ENCODE measurements around the gene GABARAPL1. TPM values are rescaled to one million over a fixed set of nuclear protein-coding genes. Genes with fewer than 3 reads are reported as not detected.

GABARAPL1 gene
- 1 to 10 TPM; 5.5 to 6.3 TPM for total RNA-seq

- peak; percentile 71 for DNase-seq
- peak within 1 kb of the TSS; percentile 78 for H3K4me3 Mint-ChIP-seq
- peak within 1 kb of the TSS; percentile 96 for H3K27ac Mint-ChIP-seq
- H3K9me3 Mint-ChIP-seq, result no peaks in the 10 kb centered on the region
- H3K27me3 Mint-ChIP-seq, result peaks cover 8% of the 10 kb centered on the region
- ChIA-PET POLR2A (no interaction called here), CTCF (no interaction called here)
- no peaks in the 10 kb centered on the region for H3K36me3 Mint-ChIP-seq (ENCODE audit: low read depth)
- peaks cover 30% of the 10 kb centered on the region for H3K4me1 Mint-ChIP-seq
Observed at GRCh38 chr12:10212739-10213131, at the start of gene GABARAPL1. GABARAPL1 (plus strand) TSS chr12:10212877; CDS start chr12:10213130, 253 bp downstream.

GRCh38 chr12:10163084-10163483, 49.6 kb upstream of the GABARAPL1 start:
- ChIA-PET CTCF (no interaction called here), POLR2A (interaction anchor here (0.7 kb wide), 1 partner anchor 9 kb away, joined by 3 read pairs; the partner anchor contains the start of gene OLR1)
- Mint-ChIP-seq H3K9me3 (no peaks in the 10 kb centered on the region), H3K27ac (no peak overlapping the region), H3K4me3 (no peak overlapping the region), H3K27me3 (peaks cover 24% of the 10 kb centered on the region), H3K36me3 (ENCODE audit: low read depth) (no peaks in the 10 kb centered on the region), H3K4me1 (no peaks in the 10 kb centered on the region)
- DNase-seq, result no peak

- Mint-ChIP-seq H3K9me3 (no peaks in the 10 kb centered on the region), H3K4me1 (no peaks in the 10 kb centered on the region), H3K27me3 (peaks cover 11% of the 10 kb centered on the region), H3K27ac (no peak overlapping the region), H3K36me3 (ENCODE audit: low read depth) (no peaks in the 10 kb centered on the region), H3K4me3 (no peak overlapping the region)
- no peak for DNase-seq
- ChIA-PET POLR2A (no interaction called here), CTCF (no interaction called here)
Observed at GRCh38 chr12:10165421-10165820, 47.3 kb upstream of the GABARAPL1 start.

GRCh38 chr12:10167599-10167998, 45.1 kb upstream of the GABARAPL1 start:
- H3K36me3 Mint-ChIP-seq (ENCODE audit: low read depth), result no peaks in the 10 kb centered on the region
- H3K9me3 Mint-ChIP-seq, result no peaks in the 10 kb centered on the region
- H3K27ac Mint-ChIP-seq, result no peak overlapping the region
- H3K4me3 Mint-ChIP-seq, result no peak overlapping the region
- DNase-seq, result no peak
- H3K27me3 Mint-ChIP-seq, result peaks cover 17% of the 10 kb centered on the region
- CTCF ChIA-PET, result interaction anchor here (0.9 kb wide), 1 partner anchor 14 kb away, joined by 3 read pairs; no protein-coding TSS in a partner anchor
- H3K4me1 Mint-ChIP-seq, result no peaks in the 10 kb centered on the region
- POLR2A ChIA-PET, result no interaction called here

- Mint-ChIP-seq H3K9me3 (no peaks in the 10 kb centered on the region), H3K27me3 (peaks cover 19% of the 10 kb centered on the region), H3K4me3 (no peak overlapping the region), H3K27ac (no peak overlapping the region), H3K4me1 (no peaks in the 10 kb centered on the region), H3K36me3 (ENCODE audit: low read depth) (no peaks in the 10 kb centered on the region)
- POLR2A ChIA-PET, result no interaction called here
- DNase-seq, result no peak
- CTCF ChIA-PET, result no interaction called here
Observed at GRCh38 chr12:10169104-10169503, 43.6 kb upstream of the GABARAPL1 start.

- H3K4me1 Mint-ChIP-seq, result no peaks in the 10 kb centered on the region
- POLR2A ChIA-PET, result no interaction called here
- H3K4me3 Mint-ChIP-seq, result no peak overlapping the region
- CTCF ChIA-PET, result no interaction called here
- no peaks in the 10 kb centered on the region for H3K36me3 Mint-ChIP-seq (ENCODE audit: low read depth)
- peaks cover 27% of the 10 kb centered on the region for H3K27me3 Mint-ChIP-seq
- no peak overlapping the region for H3K27ac Mint-ChIP-seq
- H3K9me3 Mint-ChIP-seq, result no peaks in the 10 kb centered on the region
- no peak for DNase-seq
Observed at GRCh38 chr12:10170216-10170615, 42.5 kb upstream of the GABARAPL1 start.

GRCh38 chr12:10171973-10172728, 40.5 kb upstream of the GABARAPL1 start, which contains the start of gene OLR1:
OLR1 (minus strand) TSS chr12:10172132; CDS start chr12:10172077, 55 bp downstream.
- peaks cover 30% of the 10 kb centered on the region for H3K27me3 Mint-ChIP-seq
- no peaks in the 10 kb centered on the region for H3K9me3 Mint-ChIP-seq
- ChIA-PET POLR2A (interaction anchor here (0.6 kb wide), 2 partner anchors 9 to 104 kb away, joined by 3 read pairs; no protein-coding TSS in a partner anchor), CTCF (interaction anchor here (0.7 kb wide), 1 partner anchor 194 kb away, joined by 3 read pairs; no protein-coding TSS in a partner anchor)
- DNase-seq, result no peak
- no peaks in the 10 kb centered on the region for H3K36me3 Mint-ChIP-seq (ENCODE audit: low read depth)
- H3K27ac Mint-ChIP-seq, result no peak within 1 kb of the TSS
- no peaks in the 10 kb centered on the region for H3K4me1 Mint-ChIP-seq
- H3K4me3 Mint-ChIP-seq, result no peak within 1 kb of the TSS

- Mint-ChIP-seq H3K9me3 (no peaks in the 10 kb centered on the region), H3K27me3 (peaks cover 33% of the 10 kb centered on the region), H3K4me1 (no peaks in the 10 kb centered on the region), H3K27ac (no peak overlapping the region), H3K4me3 (no peak overlapping the region), H3K36me3 (ENCODE audit: low read depth) (no peaks in the 10 kb centered on the region)
- ChIA-PET CTCF (interaction anchor here (0.6 kb wide), 1 partner anchor 756 kb away, joined by 3 read pairs; no protein-coding TSS in a partner anchor), POLR2A (no interaction called here)
- no peak for DNase-seq
Observed at GRCh38 chr12:10174986-10175614, 37.6 kb upstream of the GABARAPL1 start.

- Mint-ChIP-seq H3K27me3 (peaks cover 36% of the 10 kb centered on the region), H3K9me3 (no peaks in the 10 kb centered on the region), H3K36me3 (ENCODE audit: low read depth) (no peaks in the 10 kb centered on the region), H3K4me1 (no peaks in the 10 kb centered on the region), H3K27ac (no peak overlapping the region), H3K4me3 (no peak overlapping the region)
- POLR2A ChIA-PET, result no interaction called here
- DNase-seq, result no peak
- CTCF ChIA-PET, result interaction anchor here (0.6 to 0.7 kb wide), 2 partner anchors 37 to 628 kb away, joined by 3 read pairs; no protein-coding TSS in a partner anchor
Observed at GRCh38 chr12:10175846-10176636, 36.6 kb upstream of the GABARAPL1 start.

GRCh38 chr12:10178821-10179220, 33.9 kb upstream of the GABARAPL1 start, which contains the start of gene TMEM52B:
TMEM52B (plus strand) TSS chr12:10179032; CDS start chr12:10179575, 543 bp downstream.
- peaks cover 32% of the 10 kb centered on the region for H3K27me3 Mint-ChIP-seq
- no peak within 1 kb of the TSS for H3K27ac Mint-ChIP-seq
- no peaks in the 10 kb centered on the region for H3K4me1 Mint-ChIP-seq
- no peaks in the 10 kb centered on the region for H3K9me3 Mint-ChIP-seq
- ChIA-PET CTCF (no interaction called here), POLR2A (no interaction called here)
- H3K4me3 Mint-ChIP-seq, result no peak within 1 kb of the TSS
- no peaks in the 10 kb centered on the region for H3K36me3 Mint-ChIP-seq (ENCODE audit: low read depth)
- no peak for DNase-seq

- CTCF ChIA-PET, result no interaction called here
- no peak overlapping the region for H3K4me3 Mint-ChIP-seq
- H3K4me1 Mint-ChIP-seq, result no peaks in the 10 kb centered on the region
- POLR2A ChIA-PET, result no interaction called here
- H3K27ac Mint-ChIP-seq, result no peak overlapping the region
- no peaks in the 10 kb centered on the region for H3K36me3 Mint-ChIP-seq (ENCODE audit: low read depth)
- H3K27me3 Mint-ChIP-seq, result peaks cover 32% of the 10 kb centered on the region
- H3K9me3 Mint-ChIP-seq, result no peaks in the 10 kb centered on the region
- DNase-seq, result no peak
Observed at GRCh38 chr12:10179776-10180181, 32.9 kb upstream of the GABARAPL1 start.

GRCh38 chr12:10182354-10183049, 30.2 kb upstream of the GABARAPL1 start:
- no peaks in the 10 kb centered on the region for H3K36me3 Mint-ChIP-seq (ENCODE audit: low read depth)
- H3K4me3 Mint-ChIP-seq, result no peak overlapping the region
- H3K27ac Mint-ChIP-seq, result no peak overlapping the region
- H3K27me3 Mint-ChIP-seq, result peaks cover 29% of the 10 kb centered on the region
- H3K9me3 Mint-ChIP-seq, result no peaks in the 10 kb centered on the region
- no peaks in the 10 kb centered on the region for H3K4me1 Mint-ChIP-seq
- no peak for DNase-seq
- POLR2A ChIA-PET, result no interaction called here
- CTCF ChIA-PET, result no interaction called here
